Fibroblast of skin of left quadriceps (primary cell): ENCODE results near the gene CXCR2.
"Not testable (repeated sequence)": the region's sequence is repeated elsewhere in the genome, so short reads cannot be mapped to it uniquely, and the experiment has no call there.

Experiments
- DNase-seq, 2 experiments: peaks; one replicate each; pipeline ENCODE4 v3.0.0-alpha.2; 2013; ENCODE audit warnings: low read depth in 2 of 2

CXCR2 gene

GRCh38 chr2:218125626-218126080 is at the start of gene CXCR2:
TSS of gene CXCR2 (plus strand) at chr2:218126028. CDS start at chr2:218134802, 8,774 bp downstream.
- no peak for DNase-seq

DNA sequence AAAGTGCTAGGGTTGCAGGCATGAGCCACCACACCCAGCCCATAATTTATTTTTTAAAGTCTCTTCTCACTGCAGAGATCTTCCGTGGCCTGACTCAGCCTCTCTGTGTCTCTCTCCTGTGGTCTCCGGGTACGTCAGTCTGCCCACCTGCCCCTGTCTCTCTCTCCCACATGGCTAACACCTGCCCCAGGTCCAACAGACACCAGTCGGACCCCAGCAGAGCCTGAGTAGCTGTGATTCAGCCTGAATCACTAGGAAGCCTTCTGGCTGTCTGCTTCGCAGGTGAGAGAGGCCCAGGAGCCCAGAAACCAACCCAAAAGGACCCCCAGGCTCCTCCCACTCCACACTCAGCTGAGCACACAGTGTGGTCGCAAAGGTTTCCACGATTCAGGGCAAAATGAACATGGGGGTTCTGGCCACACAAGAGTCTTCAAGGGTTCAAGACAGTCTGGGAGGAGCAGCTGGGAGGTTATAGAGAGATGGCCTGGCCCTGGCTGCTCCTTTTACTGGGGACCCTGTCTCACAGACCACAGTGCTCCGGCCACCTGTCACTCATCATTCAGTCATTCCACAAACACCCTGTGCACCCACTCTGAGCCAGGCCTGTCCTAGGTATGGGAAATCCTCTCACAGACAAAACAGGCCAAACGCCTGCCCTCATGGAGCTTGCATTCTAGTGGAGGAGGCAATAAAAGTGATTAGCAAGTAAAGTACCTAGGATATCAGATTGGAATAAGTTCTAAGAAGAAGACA is 48.2 kb upstream of the CXCR2 start:
- no peak for DNase-seq

DNA sequence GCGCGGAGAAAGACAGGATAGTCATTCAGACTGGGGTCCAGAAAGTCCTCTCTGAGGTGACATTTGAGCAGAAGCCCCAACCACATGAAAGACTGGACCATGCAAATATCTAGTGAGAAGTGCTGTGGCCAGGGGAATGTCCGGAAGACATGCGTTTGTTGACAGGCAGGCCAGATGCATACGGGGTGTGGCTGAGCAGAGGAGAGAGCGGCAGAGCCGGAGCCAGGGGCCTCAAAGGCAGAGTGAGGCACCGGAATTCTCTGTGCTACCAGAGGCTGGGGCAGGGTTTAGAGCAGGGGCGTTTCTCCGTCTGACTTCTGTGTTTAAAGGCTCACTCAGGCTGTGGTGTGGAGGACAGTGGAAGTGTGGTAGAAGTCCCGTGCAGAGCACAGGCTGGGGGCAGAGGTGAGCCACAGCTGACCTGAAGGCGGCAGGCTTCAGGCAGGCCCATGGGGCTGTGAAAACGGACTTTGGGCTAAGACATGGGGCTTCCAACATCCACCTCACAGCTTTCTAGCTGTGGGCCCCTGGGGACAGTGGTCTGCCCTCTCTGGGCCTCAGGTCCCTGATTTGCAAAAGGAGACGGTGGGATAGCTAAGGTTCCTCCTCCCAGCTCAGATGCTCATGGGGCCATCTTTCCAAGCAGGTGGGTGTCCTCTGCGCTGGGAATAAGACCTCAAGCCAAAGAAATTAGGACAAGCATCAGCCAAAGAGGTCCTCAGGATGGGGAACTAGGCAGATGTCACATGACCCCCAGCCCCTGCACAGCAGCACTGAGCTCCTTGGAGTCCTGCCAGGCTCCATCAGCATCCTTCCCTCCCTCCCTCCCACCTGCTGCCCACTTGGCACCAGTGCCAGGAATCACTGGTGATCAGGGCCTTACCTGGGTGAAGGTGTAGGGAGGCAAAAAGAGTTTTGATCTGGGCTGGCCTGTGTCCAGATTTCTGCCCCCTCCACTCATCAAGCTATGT is 45.6 kb upstream of the CXCR2 start:
- DNase-seq: no peak

DNA sequence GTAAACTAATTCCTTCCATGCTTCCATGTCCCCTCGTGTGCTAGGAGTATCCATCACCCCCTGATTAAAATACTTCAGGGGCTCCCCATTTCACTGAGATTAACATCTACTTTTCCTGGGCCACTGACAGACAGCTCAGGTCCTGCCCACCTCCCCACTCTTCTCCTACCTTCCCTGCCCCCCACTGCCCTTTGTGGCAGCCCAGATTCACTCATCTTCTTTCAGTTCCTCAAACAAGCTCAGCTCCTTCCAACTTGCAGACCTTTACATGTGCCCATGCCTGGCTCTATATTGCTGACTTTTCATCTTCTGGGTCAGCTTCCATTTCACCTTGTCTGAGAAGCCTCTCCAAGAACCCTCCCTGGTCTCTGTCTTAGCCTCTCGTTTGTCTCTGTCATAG is 44.8 kb upstream of the CXCR2 start:
- no peak for DNase-seq

DNA sequence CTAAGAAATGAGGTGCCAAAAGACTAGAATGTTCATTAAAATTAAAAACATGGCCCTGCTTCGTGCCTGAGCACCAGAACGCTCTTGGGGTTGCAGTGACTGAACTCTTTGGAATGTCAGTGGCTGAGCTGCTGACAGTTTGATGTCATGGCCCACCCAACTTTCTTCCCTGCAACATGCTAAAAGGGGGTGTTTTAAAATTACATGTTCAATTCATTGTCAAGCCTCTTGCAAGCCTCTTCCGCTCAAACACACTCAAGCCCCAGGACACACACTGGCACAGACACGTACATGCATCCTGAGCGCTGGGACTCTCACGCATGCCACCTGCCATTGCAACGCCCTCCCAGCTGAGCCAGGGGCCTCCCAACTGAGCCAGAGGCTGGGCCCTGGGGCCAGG is 44.1 kb upstream of the CXCR2 start:
- DNase-seq: peak; percentile 95

DNA sequence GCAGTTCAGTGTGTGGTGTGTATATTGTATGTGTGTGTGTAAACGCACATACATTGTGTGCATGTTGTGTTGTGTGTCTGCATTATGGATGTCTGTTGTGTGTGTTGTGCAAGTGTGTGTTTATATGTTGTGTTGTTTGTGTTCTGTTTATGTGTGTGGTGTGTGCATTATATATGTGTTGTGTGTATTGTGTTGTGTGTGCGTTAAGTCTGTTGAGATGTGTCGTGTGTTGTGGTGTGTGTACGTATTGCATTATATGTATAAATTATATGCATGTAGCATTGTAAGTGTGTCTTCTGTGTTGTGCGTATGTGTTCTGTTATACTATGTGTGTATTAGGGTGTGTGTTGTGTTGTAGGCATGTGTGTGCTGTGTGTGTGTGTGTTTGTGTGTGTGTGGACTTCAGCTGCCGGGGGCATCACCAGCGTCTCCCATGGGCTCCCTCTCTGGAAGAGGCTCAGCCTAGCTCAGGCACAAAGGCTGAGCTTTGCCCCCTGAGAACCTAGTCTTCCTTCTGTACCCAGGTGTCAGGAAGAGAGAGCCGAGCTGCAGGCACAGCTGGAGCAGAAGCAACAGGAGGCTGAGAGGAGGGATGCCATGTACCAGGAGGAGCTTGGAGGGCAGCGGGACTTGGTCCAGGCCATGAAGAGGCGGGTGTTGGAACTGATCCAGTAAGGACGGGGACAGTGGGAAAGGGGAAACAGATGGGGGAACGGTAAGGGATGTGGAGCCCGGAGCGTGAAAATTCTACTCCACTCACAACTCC is 43.1 kb upstream of the CXCR2 start:
- DNase-seq: no peak

- DNase-seq: no peak
These were observed 42.5 kb upstream of the CXCR2 start for GRCh38 chr2:218083352-218083676.

- no peak for DNase-seq
These were observed 39.4 kb upstream of the CXCR2 start for GRCh38 chr2:218086478-218086877.

- DNase-seq: no peak
These were observed 36.6 kb upstream of the CXCR2 start for GRCh38 chr2:218089259-218089658.

DNA sequence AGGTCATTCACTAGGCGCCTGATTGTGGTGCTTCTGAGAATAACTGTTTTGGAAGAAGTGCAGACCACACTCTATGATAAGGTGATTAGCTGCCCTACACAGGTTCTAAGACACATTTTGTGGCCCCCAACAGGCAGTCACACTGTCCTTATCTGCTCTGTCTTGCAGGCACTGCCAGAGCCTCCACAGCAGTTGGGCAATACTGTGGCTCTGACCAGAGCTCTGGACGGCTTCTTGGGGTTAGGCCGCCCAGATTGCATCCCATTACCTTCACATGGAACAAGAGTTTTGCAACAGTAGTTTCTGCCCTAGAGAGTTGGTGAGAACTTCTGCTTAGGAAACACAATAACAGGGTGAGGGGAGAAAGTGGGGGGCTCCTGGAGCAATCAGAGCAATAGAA is 34.1 kb upstream of the CXCR2 start:
- DNase-seq: no peak

DNA sequence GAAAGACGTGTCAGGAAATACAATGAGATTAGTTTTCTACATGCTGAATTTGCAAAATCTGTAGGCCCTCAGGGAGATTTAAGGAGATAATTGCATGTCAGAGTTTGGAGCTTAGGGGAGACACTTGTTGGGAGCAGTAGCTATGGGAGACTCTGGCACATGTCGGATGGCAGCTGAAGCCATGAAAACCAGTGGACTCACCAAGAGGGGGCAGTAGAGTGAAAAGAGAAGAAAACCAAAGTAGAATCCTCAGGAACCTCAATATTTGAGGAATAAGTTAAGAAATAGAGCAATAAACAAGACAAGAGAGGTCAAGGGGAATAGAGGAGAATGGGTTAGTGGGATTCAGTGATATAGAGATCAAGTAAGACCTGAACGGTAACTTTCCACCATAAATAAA is 31.9 kb upstream of the CXCR2 start:
- no peak for DNase-seq

DNA sequence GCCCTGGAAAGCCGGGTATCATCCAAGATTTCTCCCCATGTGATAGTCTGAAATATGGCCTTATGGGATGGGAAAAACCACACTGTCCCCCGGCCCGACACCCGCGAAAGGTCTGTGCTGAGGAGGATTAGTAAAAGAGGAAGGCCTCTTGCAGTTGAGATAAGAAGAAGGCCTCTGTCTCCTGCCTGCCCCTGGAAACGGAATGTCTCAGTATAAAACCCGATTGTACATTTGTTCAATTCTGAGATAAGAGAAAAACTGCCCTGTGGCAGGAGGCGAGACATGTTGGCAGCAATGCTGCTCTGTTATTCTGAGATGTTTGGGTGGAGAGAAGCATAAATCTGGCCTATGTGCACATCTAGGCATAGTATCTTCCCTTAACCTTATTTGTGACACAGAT is 30.0 kb upstream of the CXCR2 start:
- no peak for DNase-seq

GRCh38 chr2:218097975-218098374 is 27.9 kb upstream of the CXCR2 start:
- DNase-seq: no peak

DNA sequence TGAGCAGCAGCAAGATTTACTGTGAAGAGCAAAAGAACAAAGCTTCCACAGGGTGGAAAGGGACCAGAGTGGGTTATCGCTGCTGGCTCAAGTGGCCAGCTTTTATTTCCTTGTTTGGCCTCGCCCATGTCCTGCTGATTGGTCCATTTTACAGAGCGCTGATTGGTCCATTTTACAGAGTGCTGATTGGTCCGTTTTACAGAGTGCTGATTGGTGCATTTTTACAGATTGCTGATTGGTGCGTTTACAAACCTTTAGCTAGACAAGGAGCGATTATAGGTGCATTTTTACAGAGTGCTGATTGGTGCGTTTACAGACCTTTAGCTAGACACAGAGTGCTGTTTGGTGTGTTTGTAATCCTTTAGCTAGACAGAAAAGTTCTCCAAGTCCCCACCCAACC is 17.0 kb upstream of the CXCR2 start:
- not testable (repeated sequence) for DNase-seq

DNA sequence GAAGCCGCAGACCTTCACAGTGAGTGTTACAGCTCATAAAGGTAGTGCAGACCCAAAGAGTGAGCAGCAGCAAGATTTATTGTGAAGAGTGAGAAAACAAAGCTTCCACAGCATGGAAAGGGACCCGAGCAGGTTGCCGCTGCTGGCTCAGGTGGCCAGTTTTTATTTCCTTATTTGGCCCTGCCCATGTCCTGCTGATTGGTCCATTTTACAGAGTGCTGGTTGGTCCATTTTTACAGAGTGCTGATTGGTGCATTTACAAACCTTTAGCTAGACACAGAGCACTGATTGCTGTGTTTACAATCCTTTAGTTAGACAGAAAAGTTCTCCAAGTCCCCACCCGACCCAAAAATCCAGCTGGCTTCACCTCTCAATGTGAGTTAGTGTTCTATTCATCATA is 4.0 kb upstream of the CXCR2 start:
- DNase-seq: not testable (repeated sequence)

DNA sequence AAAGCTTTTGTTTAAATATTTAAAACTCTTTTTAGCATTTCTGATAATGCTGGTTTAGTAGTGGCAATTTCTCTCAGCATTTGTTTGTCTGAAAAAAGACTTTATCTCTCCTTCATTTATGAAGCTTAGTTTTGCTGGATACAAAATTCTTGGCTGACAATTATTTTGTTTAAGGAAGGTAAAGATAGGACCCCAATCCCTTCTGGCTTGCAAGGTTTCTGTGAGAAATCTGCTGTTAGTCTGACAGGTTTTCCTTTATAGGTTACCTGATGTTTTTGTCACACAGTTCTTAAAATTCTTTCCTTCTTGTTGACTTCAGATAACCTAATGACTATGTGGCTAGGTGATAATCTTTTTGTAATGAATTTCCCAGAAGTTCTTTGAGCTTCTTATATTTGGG is 3.5 kb upstream of the CXCR2 start:
- DNase-seq: not testable (repeated sequence)

- no peak for DNase-seq
These were observed 1.8 kb upstream of the CXCR2 start for GRCh38 chr2:218123986-218124385.

DNA sequence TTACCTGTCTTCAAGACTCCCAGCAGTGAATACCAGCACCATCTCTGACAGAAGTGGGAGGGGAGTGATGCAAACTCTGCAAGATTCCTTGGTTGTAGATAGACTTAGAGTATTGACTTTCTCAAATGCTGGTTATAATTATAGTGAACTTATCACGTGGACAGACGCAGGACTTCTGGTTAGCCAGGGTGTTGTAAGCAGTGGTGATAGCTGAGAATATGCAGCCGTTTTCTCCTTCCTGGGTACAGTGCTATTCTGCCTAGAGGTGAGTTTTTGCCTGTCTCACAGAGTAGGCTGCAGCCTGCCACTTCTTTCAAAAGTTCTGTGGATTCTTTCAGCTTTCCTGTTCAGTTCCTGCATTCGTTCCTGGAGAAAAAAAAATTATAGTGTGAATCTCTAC is 733 bp upstream of the CXCR2 start:
- no peak for DNase-seq

DNA sequence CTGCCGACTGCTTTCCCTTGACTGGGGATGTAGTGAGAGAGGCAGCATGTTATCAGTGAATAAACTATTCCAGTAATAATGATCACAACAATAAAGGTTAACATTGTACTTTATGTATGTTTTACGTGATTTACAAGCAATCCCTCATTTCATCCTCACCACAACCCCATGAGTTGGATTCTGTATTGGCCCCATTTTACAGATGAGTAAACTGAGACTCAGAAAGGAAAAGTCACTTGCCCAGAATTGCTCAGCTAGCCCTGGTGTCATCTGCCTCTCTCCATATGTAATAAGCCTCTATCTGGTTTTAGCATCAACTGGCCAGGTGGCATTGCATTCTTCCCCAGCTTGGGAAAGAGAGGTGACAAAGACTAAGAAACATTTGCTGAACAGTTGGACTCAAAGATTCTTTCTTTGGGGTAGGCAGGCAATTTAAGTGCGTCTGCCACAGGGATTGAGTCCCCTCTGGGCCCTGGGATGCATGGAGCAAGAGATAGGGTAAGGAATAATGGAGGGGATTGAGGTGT is 2.2 kb downstream of the CXCR2 start:
- no peak for DNase-seq

DNA sequence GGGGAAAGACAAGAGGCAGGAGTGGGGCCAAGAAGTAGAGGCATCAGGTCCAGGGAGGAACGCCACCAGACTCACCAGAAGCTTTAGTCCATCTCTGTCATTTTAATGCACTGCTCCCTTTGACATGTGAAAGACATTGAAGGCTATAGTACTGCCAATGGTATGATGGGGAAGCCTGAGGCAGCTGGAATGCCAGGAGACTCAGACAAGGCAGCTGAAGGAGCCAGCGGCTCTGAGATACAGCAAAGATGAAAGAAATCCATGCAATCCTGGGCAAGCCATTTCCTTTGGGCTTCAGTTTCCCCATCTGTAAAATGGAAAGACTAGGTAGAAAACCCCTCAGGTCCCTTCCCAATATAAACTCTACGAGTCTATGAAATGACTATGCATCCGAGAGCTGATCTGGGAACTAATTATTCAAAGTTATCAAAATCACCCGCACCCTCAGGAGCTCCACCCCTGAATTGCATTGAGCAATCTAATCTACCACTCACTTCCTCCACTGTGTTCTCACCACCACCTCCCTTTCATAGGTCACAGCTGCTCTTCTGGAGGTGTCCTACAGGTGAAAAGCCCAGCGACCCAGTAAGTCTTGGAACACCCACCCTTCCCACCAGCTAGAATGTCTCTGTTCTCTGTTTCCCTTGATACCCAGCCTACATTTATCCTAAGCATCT is 3.1 kb downstream of the CXCR2 start:
- DNase-seq: no peak

GRCh38 chr2:218129458-218130135 is 3.8 kb downstream of the CXCR2 start:
- DNase-seq: no peak
